GM18909 (cell line): ENCODE results near the gene SARS1.
"Not testable (repeated sequence)": the region's sequence is repeated elsewhere in the genome, so short reads cannot be mapped to it uniquely, and the experiment has no call there.

Experiments
- ATAC-seq: cut with Tn5 transposase; IDR thresholded peaks from one replicate; pipeline ENCODE4 v1.9.1; 2021; ENCODE audit warnings: mild to moderate bottlenecking; ENCODE audit not compliant: unreplicated experiment, poor library complexity

The SARS1 gene

GRCh38 chr1:109213824-109214693, at the start of gene SARS1:
Gene SARS1 (plus strand): TSS chr1:109213918. CDS start chr1:109213993, 75 bp downstream.
- ATAC-seq, result peak; percentile 83

DNA sequence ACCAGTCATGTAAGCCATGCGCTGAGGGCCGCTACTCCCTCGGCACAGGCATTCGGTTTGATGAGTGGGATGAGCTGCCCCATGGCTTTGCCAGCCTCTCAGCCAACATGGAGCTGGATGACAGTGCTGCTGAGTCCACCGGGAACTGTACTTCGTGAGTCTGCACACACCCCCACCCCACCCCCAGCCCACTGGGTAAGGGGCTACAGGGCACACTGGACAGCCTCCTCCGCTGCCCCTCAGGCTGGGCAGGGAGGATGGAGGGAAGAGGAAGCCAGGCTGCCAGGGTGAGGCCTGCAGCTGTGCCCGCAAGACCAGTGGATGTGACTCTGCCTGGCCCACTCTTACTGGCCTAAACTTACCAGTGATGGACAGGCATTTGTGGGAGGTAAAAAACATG, 49.2 kb upstream of the SARS1 start:
- no peak for ATAC-seq

DNA sequence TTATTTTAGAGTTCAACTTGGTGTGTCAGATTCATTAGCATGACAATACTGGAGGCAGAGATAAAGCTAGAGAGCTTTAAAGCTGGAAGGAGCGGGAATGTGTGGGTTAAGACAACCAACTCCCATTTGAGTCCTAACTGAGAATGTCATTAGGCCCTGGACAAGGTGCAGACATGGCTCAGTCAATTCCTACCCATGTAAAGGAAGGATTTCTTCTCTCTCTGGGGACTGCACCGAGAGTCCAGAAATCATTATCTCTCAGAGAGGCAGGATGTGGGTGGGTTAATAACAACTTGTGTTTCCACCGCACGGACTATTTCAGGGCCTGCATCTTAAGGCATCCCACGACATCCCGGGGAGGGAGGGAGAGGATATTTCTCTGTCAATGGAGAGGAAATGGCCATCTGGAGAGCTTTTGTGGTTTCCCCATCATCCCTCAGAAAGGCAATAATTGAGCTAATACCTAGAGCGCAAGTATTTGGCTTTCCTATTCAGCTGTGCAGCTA, 46.7 kb upstream of the SARS1 start:
- peak; percentile 70 for ATAC-seq

DNA sequence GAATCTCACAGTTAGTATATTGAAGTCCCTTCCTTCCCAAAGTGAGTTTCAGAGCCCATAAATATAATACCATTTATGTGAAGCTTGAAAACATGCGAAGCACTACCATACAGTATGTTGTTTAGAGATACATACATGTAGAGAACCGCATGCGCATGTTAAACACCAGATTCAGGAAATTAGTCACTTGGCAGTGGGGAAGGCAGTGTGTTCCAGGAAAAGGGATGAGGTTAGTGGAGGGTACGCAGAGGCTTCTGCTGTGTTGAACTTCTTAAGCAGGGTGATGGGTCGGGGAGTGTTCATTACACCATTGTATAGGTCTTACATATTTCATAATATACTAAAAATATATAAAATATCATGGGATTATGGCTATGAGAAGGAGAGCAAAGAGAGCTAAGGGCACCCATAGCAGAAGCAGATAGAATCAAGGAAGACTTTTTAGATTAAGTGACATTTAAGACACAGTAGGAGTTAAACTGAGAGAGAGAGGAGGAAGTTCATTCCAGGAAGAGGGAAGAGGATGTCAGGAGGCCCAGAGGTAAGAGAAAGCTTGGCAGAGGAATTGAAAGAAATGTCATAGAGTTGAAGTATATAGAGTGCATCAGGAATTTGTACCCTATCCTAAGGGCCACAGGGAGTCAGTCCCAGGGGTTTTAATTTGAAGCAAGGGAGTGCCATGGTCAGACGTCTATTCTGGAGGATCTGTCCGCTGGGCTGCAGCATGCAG, 43.5 kb upstream of the SARS1 start:
- no peak for ATAC-seq

- ATAC-seq, result no peak
These were observed 42.1 kb upstream of the SARS1 start for GRCh38 chr1:109171646-109172045.

- not testable (repeated sequence) for ATAC-seq
These were observed 37.4 kb upstream of the SARS1 start for GRCh38 chr1:109176349-109176748.

- ATAC-seq, result not testable (repeated sequence)
These were observed 33.0 kb upstream of the SARS1 start for GRCh38 chr1:109180715-109181084.

- ATAC-seq, result no peak
These were observed 32.5 kb upstream of the SARS1 start for GRCh38 chr1:109181085-109181806.

GRCh38 chr1:109181807-109182163, 31.9 kb upstream of the SARS1 start:
- ATAC-seq, result no peak

DNA sequence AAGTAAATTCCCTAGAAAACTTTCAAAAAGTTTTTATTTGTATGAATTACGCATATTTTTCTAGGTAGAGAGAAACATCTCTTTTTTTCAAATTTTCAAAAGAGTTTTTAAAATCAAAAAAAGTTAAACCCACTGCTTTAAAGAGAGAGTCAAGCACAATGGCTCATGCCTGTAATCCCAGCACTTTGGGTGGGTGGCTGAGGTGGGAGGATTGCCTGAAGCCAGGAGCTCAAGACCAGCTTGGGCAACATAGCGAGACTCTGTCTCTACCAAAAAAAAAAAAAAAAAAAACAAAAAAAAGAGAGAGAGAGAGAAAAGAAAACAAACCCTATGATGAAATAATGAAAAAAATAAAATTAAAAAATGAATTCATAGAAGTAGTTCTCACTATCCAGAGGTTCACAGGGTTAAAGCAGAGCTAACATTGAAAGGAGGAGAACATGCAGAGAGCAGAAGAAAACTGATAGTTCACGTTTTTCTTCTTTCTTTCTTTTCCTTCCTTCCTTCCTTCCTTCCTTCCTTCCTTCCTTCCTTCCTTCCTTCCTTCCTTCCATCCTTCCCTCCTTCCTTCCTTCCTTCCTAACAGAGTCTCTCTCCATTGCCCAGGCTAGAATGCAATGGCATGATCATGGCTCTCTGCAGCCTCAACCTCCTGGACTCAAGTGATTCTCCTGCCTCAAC, 30.5 kb upstream of the SARS1 start:
- no peak for ATAC-seq

- no peak for ATAC-seq
These were observed 29.0 kb upstream of the SARS1 start for GRCh38 chr1:109184687-109185086.

GRCh38 chr1:109185357-109185756, 28.4 kb upstream of the SARS1 start:
- no peak for ATAC-seq

DNA sequence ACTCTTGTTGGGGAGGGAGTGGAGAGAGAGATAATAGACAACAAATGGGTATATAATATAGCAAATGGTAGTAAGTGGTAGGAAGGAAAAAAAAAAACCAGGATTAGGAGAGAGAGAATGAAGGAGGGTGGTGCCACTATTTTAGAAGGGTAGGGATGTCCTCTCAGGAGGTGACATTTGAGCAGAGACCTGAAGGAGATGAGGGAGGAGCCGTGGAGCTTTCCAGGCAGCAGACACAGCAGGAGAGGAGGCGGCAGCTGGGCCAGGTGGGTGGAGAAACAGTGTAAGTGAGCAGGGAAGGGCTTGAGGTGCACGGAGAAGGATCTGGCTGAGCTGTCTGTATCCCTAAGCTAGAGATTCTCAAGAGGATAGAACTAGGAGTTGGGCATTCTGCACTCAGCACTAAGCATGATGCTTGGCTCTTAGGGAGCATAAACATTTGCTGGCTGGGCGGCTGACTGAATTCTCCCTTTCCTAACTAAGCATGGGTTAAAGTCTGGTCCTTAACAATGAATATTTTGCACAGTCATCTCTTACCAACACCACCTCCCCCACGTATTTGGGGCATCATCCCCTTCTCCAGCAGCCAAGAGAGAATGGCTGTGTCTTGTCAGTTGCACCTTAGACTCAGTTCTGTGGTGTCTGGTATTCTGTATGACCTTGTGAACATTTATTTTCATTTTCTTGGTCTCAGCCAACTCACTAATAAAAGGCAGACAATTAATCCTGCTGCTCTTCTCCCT, 27.6 kb upstream of the SARS1 start:
- no peak for ATAC-seq

DNA sequence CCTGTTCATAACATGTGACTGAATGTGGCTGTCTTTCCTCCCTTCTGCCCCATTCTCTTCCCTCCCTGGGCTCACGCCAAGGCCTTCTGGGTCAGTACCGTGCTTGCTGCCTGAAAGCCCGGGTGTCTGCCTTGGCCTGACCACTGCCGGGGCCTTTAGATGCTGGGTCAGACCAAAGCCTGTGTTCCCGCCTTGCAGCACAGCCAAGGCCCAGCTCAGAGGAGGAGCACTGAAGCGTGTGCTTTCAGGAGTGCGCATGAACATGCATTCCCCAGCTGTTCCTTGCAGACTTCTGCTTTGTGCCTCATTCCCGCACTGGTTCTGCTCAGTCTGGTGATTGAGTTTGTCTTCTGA, 27.0 kb upstream of the SARS1 start:
- ATAC-seq, result no peak

DNA sequence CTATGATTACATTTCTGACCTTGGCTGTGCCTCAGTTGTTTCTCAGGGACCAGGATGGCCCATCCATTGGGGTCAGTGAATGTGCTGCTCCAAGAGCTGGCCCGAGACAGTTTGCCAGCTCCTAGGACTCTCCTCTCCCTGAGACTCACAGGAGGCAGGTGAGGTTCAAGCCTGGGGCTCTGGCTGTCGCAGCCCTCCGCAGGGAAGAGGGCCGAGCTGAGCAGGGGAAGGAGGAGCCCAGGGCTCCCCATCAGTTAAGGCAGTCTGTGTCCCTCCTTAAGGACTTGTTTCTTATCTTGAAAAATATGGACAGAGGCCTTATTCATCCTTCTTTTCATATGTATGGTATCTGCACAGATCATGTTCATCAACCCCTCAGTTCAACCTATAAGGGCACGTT, 26.6 kb upstream of the SARS1 start:
- no peak for ATAC-seq

DNA sequence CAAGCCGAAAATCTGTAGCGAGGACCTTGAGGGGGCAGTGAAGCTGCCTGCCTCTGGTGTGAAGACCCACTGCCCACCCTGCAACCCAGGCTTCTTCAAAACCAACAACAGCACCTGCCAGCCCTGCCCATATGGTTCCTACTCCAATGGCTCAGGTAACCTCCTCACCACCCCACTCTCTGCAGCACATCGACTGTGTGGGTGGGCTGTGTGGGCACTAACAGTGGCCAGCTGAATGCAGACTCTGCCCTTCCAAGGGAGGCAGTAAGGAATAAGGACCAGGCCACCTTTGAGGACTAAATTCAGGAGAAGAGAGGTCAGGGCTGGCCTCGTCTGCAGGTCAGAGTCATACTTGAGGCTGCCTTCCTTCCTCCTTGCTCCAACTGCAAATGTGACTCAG, 25.5 kb upstream of the SARS1 start:
- ATAC-seq, result no peak

DNA sequence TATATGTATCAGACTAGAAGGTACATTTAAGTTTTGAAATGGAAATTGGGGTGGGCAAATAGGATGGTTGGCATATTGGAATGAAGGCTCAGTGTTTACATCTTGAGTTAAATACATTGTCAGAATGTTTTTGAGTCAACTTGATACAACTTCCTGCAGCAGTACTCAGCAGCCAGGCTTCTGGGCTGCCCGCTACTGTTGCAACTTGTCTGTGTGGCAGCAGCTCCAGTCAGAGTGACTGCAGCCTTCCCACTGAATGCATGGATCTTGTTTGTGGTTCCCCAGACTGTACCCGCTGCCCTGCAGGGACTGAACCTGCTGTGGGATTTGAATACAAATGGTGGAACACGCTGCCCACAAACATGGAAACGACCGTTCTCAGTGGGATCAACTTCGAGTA, 24.9 kb upstream of the SARS1 start:
- ATAC-seq, result no peak

DNA sequence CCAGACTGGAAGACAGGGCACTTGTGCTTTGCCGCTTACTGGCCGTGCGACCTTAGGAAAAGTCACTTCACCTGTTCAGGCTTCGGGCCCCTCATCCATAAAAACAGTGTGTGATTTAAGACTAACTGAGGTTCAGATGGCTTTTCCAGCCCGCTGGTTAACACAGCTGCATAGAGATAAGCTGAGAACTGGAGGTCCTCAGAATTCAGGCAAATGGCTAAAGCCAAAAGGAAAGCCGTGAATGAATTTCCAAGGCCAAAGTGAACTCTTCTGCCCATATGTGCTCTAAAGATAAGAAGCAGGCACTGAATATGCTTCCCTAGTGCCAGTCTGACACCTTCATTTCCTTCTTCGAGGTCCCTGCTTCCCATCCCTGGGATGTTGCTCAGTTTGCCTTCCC, 23.5 kb upstream of the SARS1 start:
- no peak for ATAC-seq

DNA sequence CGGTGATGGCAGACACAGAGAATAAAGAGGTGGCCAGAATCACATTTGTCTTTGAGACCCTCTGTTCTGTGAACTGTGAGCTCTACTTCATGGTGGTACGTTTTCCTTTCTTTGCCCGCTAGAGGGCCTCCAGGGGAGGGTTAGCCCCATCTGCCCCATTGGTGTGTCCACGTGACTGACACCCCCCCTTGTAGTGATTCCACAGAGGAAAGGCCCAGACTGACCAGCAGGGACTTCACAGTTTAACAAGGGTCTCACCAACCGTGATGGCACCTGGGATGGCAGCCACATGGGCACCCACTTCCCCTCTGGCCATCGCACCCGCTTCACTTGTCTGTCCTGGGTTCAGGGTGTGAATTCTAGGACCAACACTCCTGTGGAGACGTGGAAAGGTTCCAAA, 22.3 kb upstream of the SARS1 start:
- no peak for ATAC-seq

DNA sequence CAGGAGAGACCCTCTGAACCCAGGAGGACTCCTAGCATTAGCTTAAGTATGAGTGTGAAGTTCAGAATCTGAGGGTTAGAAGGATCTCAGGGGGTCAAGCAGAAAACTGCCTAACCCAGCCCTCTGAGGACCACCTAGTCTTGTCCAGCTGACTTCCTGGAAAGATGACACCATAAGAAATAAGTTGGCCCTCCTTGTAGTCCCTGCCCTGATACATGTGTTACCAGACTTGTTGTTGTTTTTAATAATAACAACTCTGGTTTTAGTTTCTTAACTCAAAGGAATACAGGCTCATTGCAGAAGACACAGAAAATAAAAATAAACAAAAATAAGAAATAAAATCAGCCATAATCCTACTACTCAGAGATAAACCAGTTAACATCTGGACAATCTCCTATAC, 21.8 kb upstream of the SARS1 start:
- ATAC-seq, result no peak
